ENCODE data around the gene COL5A2. TPM values are rescaled to one million over a fixed set of nuclear protein-coding genes. Genes with fewer than 3 reads are reported as not detected.

Gene COL5A2
- total and polyA plus RNA-seq, 2 donors (not counting 3 experiments of a cell fraction or from before 2014, with no cell fraction given), result 47.4 to 123 TPM

GRCh38 chr2:189116087-189116486, 63.5 kb downstream of the COL5A2 start:
- Histone ChIP-seq H3K27ac (ENCODE audit: insufficient read depth, low read depth, low read length) (no peak overlapping the region), H2AFZ (ENCODE audit: low read depth, low read length) (no peak overlapping the region), H3K27me3 (ENCODE audit: control insufficient read depth in 2 of 2, insufficient read depth in 2 of 2, low read length in 2 of 2) (no peaks in the 10 kb centered on the region), H4K20me1 (replicated peaks; ENCODE audit: control insufficient read depth, extremely low read depth, insufficient read depth, low read length) (no peaks in the 10 kb centered on the region), H3K9me1 (replicated peaks; ENCODE audit: control insufficient read depth, extremely low read depth, insufficient read depth, low read length) (no peaks in the 10 kb centered on the region), H3K4me1 (ENCODE audit: control insufficient read depth, extremely low read depth, insufficient read depth, low read length) (no peaks in the 10 kb centered on the region), H3K36me3 (ENCODE audit: control insufficient read depth in 2 of 2, extremely low read depth in 1 of 2, insufficient read depth in 2 of 2, low read length in 2 of 2) (no peaks in the 10 kb centered on the region), H3K9me3 (replicated peaks; ENCODE audit: control insufficient read depth, insufficient read depth, low read length) (no peaks in the 10 kb centered on the region), H3K4me2 (ENCODE audit: insufficient read depth, low read length) (no peak overlapping the region), H3K9ac (replicated peaks; ENCODE audit: extremely low read depth, insufficient read depth, low read length) (no peak overlapping the region), H3K4me3 (replicated peaks in 1 of 3; ENCODE audit: insufficient read depth in 1 of 3, low read depth in 1 of 3, low read length in 3 of 3) (no peak overlapping the region), H3K79me2 (ENCODE audit: control insufficient read depth, insufficient read depth, low read length) (peaks cover 2% of the 10 kb centered on the region)
- no peak for TF ChIP-seq GATA2 (IDR thresholded peaks at IDR 0.05; ENCODE audit: insufficient read depth, insufficient read length, low read depth, low read length)
- TF ChIP-seq CTCF (IDR thresholded peaks at IDR 0.05; ENCODE audit: extremely low read depth in 1 of 2, insufficient read depth in 1 of 2, low read depth in 1 of 2, low read length in 2 of 2), result no peak
- no peak for TF ChIP-seq POLR2A (IDR thresholded peaks at IDR 0.05; ENCODE audit: low read depth, low read length)
- no peak for TF ChIP-seq JUN (IDR thresholded peaks at IDR 0.05; ENCODE audit: borderline replicate concordance, insufficient read depth, insufficient read length, low read depth)
- no peak for TF ChIP-seq EZH2 (IDR thresholded peaks at IDR 0.05; ENCODE audit: borderline replicate concordance, low read depth, low read length, severe bottlenecking)
- TF ChIP-seq FOS (IDR thresholded peaks at IDR 0.05; ENCODE audit: borderline replicate concordance, insufficient read depth, low read length), result no peak
- no peak for TF ChIP-seq MYC (IDR thresholded peaks at IDR 0.05; ENCODE audit: low read depth, low read length)
- no peak for TF ChIP-seq POLR2AphosphoS5 (IDR thresholded peaks at IDR 0.05; ENCODE audit: insufficient read depth, low read depth, low read length)
- no peak for TF ChIP-seq MAX (IDR thresholded peaks at IDR 0.05; ENCODE audit: insufficient read depth, insufficient read length)
- CTCF ChIA-PET, result interaction anchor here (0.9 to 4.3 kb wide), 12 partner anchors 19 to 297 kb away, joined by 3 to 99 read pairs (median 8); partner anchors contain the start of gene COL5A2
- DNase-seq (ENCODE audit: low read depth, low spot score) (no peak), FAIRE-seq (no peak)
- dilution Hi-C loops (cut with MboI; ENCODE audit: extremely low pct_ligation_motif_present, low sequenced_read_pairs) (no loop called here), intact Hi-C loops (cut with micrococcal nuclease) (no loop called here)
- POLR2A ChIA-PET, result no interaction called here
- no TSS peak for BruUV-seq (replicated peaks)

All from endothelial cell of umbilical vein (primary cell).